BE2C (cell line): ENCODE measurements around the gene PMEPA1.

Source experiments
- DNase-seq: peaks from one replicate; pipeline ENCODE4 v3.0.0-alpha.2; 2020
- H3K27me3 ChIP-seq: fragments of 250-450 bp; sonication (Bioruptor Pico); 2 replicates; pipeline ENCODE4 v1.5.1; 2020; ENCODE audit warnings: mild to moderate bottlenecking
- H3K36me3 ChIP-seq: fragments of 250-450 bp; sonication (Bioruptor Pico); 2 replicates; pipeline ENCODE4 v1.5.1; 2020; ENCODE audit warnings: mild to moderate bottlenecking
- H3K4me1 ChIP-seq: fragments of 250-450 bp; sonication (Bioruptor Pico); 2 replicates; pipeline ENCODE4 v1.5.1; 2020
- H3K4me3 ChIP-seq: 2 replicates; pipeline ENCODE4 v1.5.1; 2011; ENCODE audit warnings: low read depth, low read length
- H3K9me3 ChIP-seq: fragments of 250-450 bp; sonication (Bioruptor Pico); 2 replicates; pipeline ENCODE4 v1.5.1; 2020
- CTCF ChIP-seq: IDR thresholded peaks from 2 replicates; pipeline ENCODE4 v1.5.1; 2012; ENCODE audit warnings: mild to moderate bottlenecking, low read depth, low read length

The PMEPA1 gene

GRCh38 chr20:57652606-57653545, 56.9 kb downstream of the PMEPA1 start:
- Histone ChIP-seq H3K27me3 (no peaks in the 10 kb centered on the region), H3K4me3 (no peak overlapping the region), H3K9me3 (no peaks in the 10 kb centered on the region), H3K36me3 (peaks cover 9% of the 10 kb centered on the region), H3K4me1 (peaks cover 6% of the 10 kb centered on the region)
- DNase-seq, result no peak
- no peak for TF ChIP-seq CTCF

- peaks cover 9% of the 10 kb centered on the region for H3K36me3 ChIP-seq
- no peaks in the 10 kb centered on the region for H3K9me3 ChIP-seq
- DNase-seq, result no peak
- no peaks in the 10 kb centered on the region for H3K27me3 ChIP-seq
- no peak for TF ChIP-seq CTCF
- 0 out of 2 replicates have a peak, but pooled peaks cover 2% of the 10 kb centered on the region for H3K4me1 ChIP-seq
- no peak overlapping the region for H3K4me3 ChIP-seq
Observed at GRCh38 chr20:57651881-57652605, 57.8 kb downstream of the PMEPA1 start.

GRCh38 chr20:57650756-57651483, 58.9 kb downstream of the PMEPA1 start:
- Histone ChIP-seq H3K36me3 (peaks cover 9% of the 10 kb centered on the region; the same call in 1 of the 2 replicates), H3K9me3 (no peaks in the 10 kb centered on the region)

GRCh38 chr20:57650266-57650665, 59.5 kb downstream of the PMEPA1 start:
- no peak for TF ChIP-seq CTCF
- H3K27me3 ChIP-seq, result no peaks in the 10 kb centered on the region
- DNase-seq, result no peak

More at GRCh38 chr20:57650756-57651483, 58.9 kb downstream of the PMEPA1 start:
- DNase-seq, result no peak
- no peak for TF ChIP-seq CTCF
- Histone ChIP-seq H3K27me3 (no peaks in the 10 kb centered on the region), H3K4me3 (no peak overlapping the region), H3K4me1 (0 out of 2 replicates have a peak, but pooled peaks cover 2% of the 10 kb centered on the region)

GRCh38 chr20:57649617-57650015, 60.2 kb downstream of the PMEPA1 start:
- Histone ChIP-seq H3K4me3 (no peak overlapping the region), H3K36me3 (peaks cover 9% of the 10 kb centered on the region; the same call in 1 of the 2 replicates), H3K4me1 (0 out of 2 replicates have a peak, but pooled peaks cover 2% of the 10 kb centered on the region), H3K27me3 (no peaks in the 10 kb centered on the region), H3K9me3 (no peaks in the 10 kb centered on the region)
- no peak for TF ChIP-seq CTCF
- DNase-seq, result no peak

More at GRCh38 chr20:57650266-57650665, 59.5 kb downstream of the PMEPA1 start:
- 0 out of 2 replicates have a peak, but pooled peaks cover 2% of the 10 kb centered on the region for H3K4me1 ChIP-seq
- no peak overlapping the region for H3K4me3 ChIP-seq
- H3K36me3 ChIP-seq, result peaks cover 9% of the 10 kb centered on the region; the same call in 1 of the 2 replicates
- no peaks in the 10 kb centered on the region for H3K9me3 ChIP-seq
